Activated CD4-positive, alpha-beta T cell treated with anti-CD3 and anti-CD28 coated beads for 4 hours (primary cell): ENCODE data around the gene SLC25A29.

ENCODE experiments used
- DNase-seq, 2 donors: peaks; one replicate each; pipeline ENCODE4 v3.0.0-alpha.2; 2020

Gene SLC25A29

DNA sequence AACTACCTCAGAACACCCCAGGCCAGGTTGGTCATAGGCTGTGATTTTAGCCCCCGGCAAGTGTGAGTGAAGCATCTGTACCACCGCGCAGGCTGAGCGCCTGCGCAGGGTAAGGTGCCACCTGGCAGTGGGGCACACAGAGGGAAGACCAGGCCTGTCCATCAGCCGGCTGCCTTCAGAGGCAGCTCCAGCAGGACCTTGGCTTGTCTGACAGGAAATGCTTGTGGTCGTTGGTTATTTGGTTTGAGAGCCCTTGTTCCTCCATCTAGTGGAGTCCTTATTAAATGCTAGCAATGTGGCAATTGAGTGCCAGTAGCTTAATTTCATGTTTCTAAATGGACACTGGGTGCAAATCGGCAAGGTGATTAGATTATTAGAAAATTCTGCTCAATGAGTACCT is 27.5 kb downstream of the SLC25A29 start:
- no peak for DNase-seq

DNA sequence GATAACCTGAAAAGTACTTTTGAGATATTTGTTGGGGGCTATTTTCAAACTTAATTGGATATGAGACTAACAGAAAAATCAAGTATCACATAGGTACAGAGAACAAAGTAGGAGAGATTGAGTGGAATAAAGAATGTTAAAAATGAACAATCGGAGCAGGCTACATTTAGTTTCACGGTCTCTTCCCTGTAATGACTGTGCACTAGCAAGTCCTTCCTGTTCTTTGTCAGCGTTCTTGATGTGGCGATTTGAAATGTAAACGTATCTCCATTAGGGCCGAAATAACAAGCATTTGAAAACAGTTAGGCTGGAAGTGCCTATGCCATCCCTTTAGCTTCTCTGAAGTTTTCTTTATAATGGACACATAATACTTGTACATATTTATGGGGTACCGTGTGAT is 31.0 kb downstream of the SLC25A29 start:
- no peak for DNase-seq

DNA sequence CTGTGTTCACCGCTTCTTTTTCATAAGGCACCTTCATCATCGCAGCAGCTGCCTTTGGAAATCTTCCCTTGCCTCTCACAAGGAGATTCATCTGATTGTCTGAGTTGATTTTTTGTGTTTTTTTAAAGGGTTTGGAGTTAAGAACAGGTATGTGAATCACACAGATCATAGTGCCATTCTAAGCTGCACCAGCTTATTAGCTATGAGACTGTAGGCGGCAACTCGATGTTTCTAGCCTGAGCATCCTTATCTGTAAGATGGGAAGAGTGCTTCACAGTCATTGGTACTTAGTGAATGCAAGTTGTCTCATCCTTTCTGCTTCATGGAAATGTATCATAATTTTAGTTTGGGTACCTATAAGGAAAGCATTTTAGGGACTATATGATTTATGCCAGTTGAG is 32.0 kb downstream of the SLC25A29 start:
- DNase-seq: no peak

DNA sequence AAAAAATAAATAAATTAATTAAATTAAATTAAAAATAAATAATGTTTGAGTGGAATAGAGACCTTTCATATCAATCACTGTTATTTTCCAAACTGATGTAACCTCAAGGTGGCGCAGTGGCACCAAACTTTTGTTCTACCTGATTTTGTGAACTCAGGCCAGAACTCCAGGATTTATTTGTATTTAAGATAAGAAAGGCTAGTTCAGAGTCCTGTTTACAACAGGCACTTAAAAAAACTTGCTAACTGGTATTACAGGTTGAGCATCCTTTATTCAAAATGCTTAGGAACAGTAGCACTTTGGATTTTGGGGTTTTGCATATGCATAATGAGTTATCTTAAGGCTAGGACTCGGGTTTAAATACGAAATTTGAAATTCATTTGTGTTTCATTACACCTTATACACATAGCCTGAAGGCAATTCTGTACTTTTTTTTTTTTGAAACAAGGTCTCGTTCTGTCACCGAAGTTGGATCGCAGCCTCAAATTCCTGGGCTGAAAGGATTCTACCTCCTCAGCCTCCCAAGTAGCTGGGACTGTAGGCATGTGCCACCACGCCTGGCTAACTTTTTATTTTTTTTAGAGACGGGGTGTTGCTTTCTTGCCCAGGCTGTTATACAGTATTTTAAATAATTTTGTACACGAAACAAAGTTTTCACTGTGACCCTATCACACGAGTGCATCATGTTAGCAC is 34.9 kb downstream of the SLC25A29 start:
- DNase-seq: peak in 1 of 2 donors; percentile 44

- no peak for DNase-seq
Observed at GRCh38 chr14:100268591-100269207, 37.5 kb downstream of the SLC25A29 start.

DNA sequence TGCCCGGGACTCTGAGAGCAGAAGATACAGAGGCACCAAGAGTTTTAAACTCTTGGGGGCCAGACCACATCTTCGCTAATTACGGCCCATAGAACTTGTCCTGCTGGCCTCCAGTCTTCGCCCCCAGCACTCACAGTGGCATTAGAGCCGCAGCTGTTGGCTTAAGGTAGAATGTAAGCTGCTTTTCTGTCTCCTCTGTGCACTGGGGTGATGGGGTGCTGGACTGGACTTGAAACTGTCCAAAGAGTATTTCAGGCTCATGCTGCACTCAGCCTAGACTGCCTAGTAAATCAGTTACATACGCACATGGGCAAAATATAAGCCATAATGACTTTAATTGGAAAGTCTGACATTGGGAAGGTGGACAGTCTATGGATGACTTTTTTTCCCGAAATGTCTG is 38.3 kb downstream of the SLC25A29 start:
- DNase-seq: no peak

- DNase-seq: no peak
Observed at GRCh38 chr14:100263141-100263540, 43.1 kb downstream of the SLC25A29 start.

DNA sequence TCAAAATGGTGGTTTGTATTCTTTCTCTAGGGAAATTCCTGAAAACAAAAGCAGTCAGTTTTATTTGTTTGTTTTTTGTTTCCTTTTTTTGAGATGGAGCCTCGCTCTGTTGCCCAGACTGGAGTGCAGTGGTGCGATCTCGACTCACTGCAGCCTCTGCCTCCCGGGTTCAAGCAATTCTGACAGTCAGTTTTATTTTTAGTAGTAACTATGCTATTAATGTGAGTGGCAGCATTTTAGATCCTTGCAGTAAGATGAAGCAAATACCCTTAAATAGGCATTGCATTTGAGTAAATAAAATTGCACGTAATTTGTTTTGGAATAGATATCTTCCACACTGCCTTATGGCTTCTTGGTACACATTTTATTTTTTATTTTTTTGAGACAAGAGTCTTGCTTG is 43.7 kb downstream of the SLC25A29 start:
- no peak for DNase-seq

GRCh38 chr14:100261621-100262020 is 44.6 kb downstream of the SLC25A29 start:
- no peak for DNase-seq

DNA sequence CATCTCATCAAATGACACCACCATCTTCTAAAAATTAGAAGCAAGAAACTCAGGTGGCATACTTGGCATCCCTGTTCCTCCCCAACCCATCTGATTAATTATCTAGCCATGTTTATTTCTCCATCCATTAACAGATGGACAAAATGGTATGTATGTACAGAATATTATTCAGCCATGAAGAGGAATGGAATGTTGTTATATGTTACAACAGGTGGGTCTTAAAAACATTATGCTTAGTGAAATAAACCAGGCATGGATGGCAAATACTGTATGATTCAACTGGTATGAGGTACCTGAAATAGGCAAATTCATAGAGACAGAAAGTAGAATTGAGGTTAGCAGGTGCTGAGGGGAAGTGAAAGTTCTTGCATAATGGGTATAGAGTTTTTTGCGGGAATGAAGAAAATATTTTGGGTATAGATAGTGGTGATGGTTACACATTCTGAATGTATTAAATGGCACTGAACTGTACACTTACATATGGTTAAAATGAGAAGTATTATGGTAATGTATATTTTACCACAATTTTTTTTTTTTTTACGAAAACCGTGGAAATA is 49.8 kb downstream of the SLC25A29 start:
- no peak for DNase-seq

DNA sequence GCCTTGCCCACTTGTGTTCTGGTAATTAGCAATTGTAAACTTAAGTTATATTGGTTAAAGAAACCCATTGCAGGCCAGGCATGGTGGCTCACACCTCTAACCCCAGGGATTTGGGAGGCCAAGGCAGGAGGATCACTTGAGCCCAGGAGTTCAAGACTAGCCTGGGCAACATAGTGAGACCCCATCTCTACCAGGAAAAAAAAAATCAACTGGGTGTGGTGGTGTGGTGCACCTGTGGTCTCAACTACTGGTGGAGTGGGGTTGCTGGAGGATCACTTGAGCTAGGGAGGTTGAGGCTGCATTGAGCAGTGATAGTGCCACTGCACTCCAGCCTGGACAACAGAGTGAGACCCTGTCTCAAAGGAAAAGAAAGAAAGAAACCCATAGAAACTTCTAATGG is 53.6 kb downstream of the SLC25A29 start:
- no peak for DNase-seq

DNA sequence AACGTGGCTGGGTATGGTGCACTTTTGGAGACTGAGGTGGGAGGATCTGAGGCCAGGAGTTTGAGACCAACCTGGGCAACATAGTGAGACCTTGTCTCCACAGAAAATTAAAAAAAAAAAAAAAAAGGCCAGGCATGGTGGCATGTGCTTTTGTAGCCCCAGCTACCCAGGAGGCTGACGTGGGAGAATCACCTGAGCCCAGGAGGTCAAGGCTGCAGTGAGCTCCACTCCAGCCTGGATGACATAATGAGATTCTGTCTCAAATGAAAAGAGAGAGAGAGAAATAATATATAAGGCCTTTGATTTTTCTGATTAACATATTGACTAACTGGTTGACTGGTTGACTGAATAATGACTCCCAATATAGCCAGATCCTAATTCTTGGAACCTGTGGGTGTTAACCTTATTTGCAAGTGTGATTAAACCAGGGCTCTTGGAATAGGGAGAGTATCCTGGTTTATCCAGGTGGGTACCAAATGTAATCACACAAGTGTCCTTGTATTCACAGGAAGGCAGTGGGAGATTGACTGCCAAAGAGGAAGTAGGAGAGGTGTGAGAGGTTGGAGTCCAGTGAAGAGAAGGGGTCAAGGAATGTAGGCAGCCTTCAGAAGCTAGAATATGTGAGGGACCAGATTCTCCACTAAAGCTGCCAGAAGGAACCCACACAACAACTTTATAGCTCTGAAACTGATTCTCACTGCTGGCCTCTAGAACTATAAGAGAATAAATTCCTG is 55.3 kb downstream of the SLC25A29 start:
- DNase-seq: no peak

GRCh38 chr14:100246809-100247428 is 59.3 kb downstream of the SLC25A29 start:
- no peak for DNase-seq

DNA sequence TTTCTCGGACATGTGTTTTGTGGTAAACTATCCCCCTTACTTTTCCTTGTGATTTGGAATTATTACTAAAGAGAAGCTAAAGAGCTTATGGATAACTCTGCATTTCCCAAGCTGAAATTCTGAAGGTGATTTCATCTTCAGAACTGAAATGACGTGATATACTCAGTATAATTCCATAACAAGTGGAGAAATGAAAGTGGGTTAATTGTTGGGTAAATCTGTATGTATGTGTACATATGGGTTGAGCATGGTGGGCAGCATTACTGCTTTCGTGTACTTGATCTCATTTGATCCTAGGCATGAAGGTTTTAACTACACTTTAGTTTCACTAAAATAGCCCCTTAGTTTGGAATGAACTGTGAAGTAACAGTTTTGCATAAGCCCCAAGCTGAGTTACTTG is 63.2 kb downstream of the SLC25A29 start:
- no peak for DNase-seq

- DNase-seq: no peak
Observed at GRCh38 chr14:100241279-100241678, 65.0 kb downstream of the SLC25A29 start.
